ENCODE results near the gene BRS3. TPM values are rescaled to one million over a fixed set of nuclear protein-coding genes. Genes with fewer than 3 reads are reported as not detected.

BRS3 gene
- polyA plus RNA-seq, 1 donor from 2014 or later: 0.20 TPM

DNA sequence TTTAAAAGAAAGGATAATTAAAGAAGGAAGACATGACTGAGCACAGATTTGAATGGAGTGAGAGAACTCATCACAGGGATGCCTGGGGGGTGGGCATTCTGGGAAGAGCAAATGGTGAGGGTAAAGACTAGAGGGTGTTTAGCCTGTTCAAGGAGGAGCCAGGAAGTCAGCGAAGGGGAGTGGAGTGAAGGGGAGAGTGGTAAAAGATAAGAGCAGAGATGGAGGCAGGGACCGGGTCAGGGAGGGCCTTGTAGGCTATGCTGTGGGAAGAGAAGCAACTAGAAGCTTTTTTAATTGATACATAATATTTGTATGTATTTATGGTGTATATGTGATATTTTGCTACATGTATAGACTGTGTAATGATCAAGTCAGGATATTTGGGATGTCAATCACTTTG, 42.0 kb downstream of the BRS3 start:
- Histone ChIP-seq H3K9me2 (ENCODE audit: insufficient read depth, low read length) (no peaks in the 10 kb centered on the region), H3K79me2 (replicated peaks; ENCODE audit: insufficient read depth, low read length) (no peaks in the 10 kb centered on the region), H3K9ac (ENCODE audit: low read length) (no peak overlapping the region), H2AFZ (ENCODE audit: low read depth, low read length) (no peak overlapping the region), H4K20me1 (ENCODE audit: insufficient read depth) (no peaks in the 10 kb centered on the region), H3K4me3 (ENCODE audit: low read length) (no peak overlapping the region), H3K9me3 (ENCODE audit: low read length) (no peaks in the 10 kb centered on the region), H3K27me3 (ENCODE audit: insufficient read depth, low read depth, low read length) (no peaks in the 10 kb centered on the region), H3F3A (ENCODE audit: insufficient read depth, low read length, poor library complexity, severe bottlenecking) (no peaks in the 10 kb centered on the region), H3K36me3 (ENCODE audit: insufficient read depth, low read length) (no peaks in the 10 kb centered on the region), H3K4me2 (ENCODE audit: low read length) (no peak overlapping the region), H3K27ac (ENCODE audit: low read length) (no peak overlapping the region)
- TF ChIP-seq SMC3 (conservative IDR thresholded peaks at IDR 0.05; ENCODE audit: poor library complexity) (no peak), EP300 (conservative IDR thresholded peaks at IDR 0.05; ENCODE audit: poor library complexity, severe bottlenecking) (no peak), POLR2AphosphoS5 (IDR thresholded peaks at IDR 0.05) (no peak), MXI1 (conservative IDR thresholded peaks at IDR 0.05; ENCODE audit: poor library complexity, severe bottlenecking) (no peak), TAF1 (IDR thresholded peaks at IDR 0.05; ENCODE audit: low read depth) (no peak), RAD21 (conservative IDR thresholded peaks at IDR 0.05) (no peak), EZH2 (IDR thresholded peaks at IDR 0.05; ENCODE audit: borderline replicate concordance, insufficient read depth, low read length, poor library complexity, severe bottlenecking) (no peak)
- TF ChIP-seq, protein P1, sequence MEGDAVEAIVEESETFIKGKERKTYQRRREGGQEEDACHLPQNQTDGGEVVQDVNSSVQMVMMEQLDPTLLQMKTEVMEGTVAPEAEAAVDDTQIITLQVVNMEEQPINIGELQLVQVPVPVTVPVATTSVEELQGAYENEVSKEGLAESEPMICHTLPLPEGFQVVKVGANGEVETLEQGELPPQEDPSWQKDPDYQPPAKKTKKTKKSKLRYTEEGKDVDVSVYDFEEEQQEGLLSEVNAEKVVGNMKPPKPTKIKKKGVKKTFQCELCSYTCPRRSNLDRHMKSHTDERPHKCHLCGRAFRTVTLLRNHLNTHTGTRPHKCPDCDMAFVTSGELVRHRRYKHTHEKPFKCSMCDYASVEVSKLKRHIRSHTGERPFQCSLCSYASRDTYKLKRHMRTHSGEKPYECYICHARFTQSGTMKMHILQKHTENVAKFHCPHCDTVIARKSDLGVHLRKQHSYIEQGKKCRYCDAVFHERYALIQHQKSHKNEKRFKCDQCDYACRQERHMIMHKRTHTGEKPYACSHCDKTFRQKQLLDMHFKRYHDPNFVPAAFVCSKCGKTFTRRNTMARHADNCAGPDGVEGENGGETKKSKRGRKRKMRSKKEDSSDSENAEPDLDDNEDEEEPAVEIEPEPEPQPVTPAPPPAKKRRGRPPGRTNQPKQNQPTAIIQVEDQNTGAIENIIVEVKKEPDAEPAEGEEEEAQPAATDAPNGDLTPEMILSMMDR (IDR thresholded peaks at IDR 0.05; ENCODE audit: poor library complexity, severe bottlenecking): no peak
- TF ChIP-seq, protein P2, sequence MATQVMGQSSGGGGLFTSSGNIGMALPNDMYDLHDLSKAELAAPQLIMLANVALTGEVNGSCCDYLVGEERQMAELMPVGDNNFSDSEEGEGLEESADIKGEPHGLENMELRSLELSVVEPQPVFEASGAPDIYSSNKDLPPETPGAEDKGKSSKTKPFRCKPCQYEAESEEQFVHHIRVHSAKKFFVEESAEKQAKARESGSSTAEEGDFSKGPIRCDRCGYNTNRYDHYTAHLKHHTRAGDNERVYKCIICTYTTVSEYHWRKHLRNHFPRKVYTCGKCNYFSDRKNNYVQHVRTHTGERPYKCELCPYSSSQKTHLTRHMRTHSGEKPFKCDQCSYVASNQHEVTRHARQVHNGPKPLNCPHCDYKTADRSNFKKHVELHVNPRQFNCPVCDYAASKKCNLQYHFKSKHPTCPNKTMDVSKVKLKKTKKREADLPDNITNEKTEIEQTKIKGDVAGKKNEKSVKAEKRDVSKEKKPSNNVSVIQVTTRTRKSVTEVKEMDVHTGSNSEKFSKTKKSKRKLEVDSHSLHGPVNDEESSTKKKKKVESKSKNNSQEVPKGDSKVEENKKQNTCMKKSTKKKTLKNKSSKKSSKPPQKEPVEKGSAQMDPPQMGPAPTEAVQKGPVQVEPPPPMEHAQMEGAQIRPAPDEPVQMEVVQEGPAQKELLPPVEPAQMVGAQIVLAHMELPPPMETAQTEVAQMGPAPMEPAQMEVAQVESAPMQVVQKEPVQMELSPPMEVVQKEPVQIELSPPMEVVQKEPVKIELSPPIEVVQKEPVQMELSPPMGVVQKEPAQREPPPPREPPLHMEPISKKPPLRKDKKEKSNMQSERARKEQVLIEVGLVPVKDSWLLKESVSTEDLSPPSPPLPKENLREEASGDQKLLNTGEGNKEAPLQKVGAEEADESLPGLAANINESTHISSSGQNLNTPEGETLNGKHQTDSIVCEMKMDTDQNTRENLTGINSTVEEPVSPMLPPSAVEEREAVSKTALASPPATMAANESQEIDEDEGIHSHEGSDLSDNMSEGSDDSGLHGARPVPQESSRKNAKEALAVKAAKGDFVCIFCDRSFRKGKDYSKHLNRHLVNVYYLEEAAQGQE (IDR thresholded peaks at IDR 0.05; ENCODE audit: borderline replicate concordance): no peak

DNA sequence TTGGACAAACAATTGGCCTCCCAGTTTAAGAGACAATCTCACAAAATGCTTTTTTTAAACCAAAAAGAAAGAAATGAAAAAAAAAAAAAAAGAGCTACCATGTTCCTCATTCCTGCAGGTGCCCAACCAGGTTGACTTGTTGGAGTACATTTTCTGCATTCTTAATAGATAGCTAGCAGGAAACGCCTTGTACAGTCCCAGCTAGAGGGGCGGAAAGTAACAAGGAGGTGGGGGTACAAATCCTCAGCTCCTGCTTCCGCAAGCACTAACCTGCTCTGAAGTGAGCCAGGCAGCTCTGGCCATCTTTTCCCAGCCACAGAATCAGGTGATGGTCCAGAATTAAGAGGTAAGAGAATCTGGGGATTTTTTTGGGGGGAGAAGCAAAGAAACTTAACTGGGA, 44.2 kb downstream of the BRS3 start, which contains the start of gene VGLL1:
Gene VGLL1 (plus strand): TSS at position 265 of the 400 bp plus-strand sequence. CDS start 3,806 bp downstream, outside the sequence.
- no peaks in the 10 kb centered on the region for H3K79me2 ChIP-seq (replicated peaks; ENCODE audit: insufficient read depth, low read length)
- H4K20me1 ChIP-seq (ENCODE audit: insufficient read depth): no peaks in the 10 kb centered on the region
- H3K4me3 ChIP-seq (ENCODE audit: low read length): no peak within 1 kb of the TSS
- H3K9me3 ChIP-seq (ENCODE audit: low read length): no peaks in the 10 kb centered on the region
- H3K27ac ChIP-seq (ENCODE audit: low read length): no peak within 1 kb of the TSS
- no peak for TF ChIP-seq POLR2AphosphoS5 (IDR thresholded peaks at IDR 0.05)
- TF ChIP-seq MXI1 (conservative IDR thresholded peaks at IDR 0.05; ENCODE audit: poor library complexity, severe bottlenecking): no peak
- no peak for TF ChIP-seq TAF1 (IDR thresholded peaks at IDR 0.05; ENCODE audit: low read depth)
- TF ChIP-seq, protein P1 (IDR thresholded peaks at IDR 0.05; ENCODE audit: poor library complexity, severe bottlenecking): no peak
- TF ChIP-seq EP300 (conservative IDR thresholded peaks at IDR 0.05; ENCODE audit: poor library complexity, severe bottlenecking): no peak
- no peak for TF ChIP-seq EZH2 (IDR thresholded peaks at IDR 0.05; ENCODE audit: borderline replicate concordance, insufficient read depth, low read length, poor library complexity, severe bottlenecking)
- TF ChIP-seq, protein P2 (IDR thresholded peaks at IDR 0.05; ENCODE audit: borderline replicate concordance): no peak
- TF ChIP-seq SMC3 (conservative IDR thresholded peaks at IDR 0.05; ENCODE audit: poor library complexity): no peak
- no peak for TF ChIP-seq RAD21 (conservative IDR thresholded peaks at IDR 0.05)
- no peak within 1 kb of the TSS for H3K4me2 ChIP-seq (ENCODE audit: low read length)
- H3F3A ChIP-seq (ENCODE audit: insufficient read depth, low read length, poor library complexity, severe bottlenecking): no peaks in the 10 kb centered on the region
- H2AFZ ChIP-seq (ENCODE audit: low read depth, low read length): no peak within 1 kb of the TSS
- H3K27me3 ChIP-seq (ENCODE audit: insufficient read depth, low read depth, low read length): no peaks in the 10 kb centered on the region
- no peaks in the 10 kb centered on the region for H3K9me2 ChIP-seq (ENCODE audit: insufficient read depth, low read length)
- no peaks in the 10 kb centered on the region for H3K36me3 ChIP-seq (ENCODE audit: insufficient read depth, low read length)
- H3K9ac ChIP-seq (ENCODE audit: low read length): no peak within 1 kb of the TSS

All from neural cell (in vitro differentiated cells).